Spleen (tissue), 11 donors: ENCODE results near the gene PARVB. TPM values are rescaled to one million over a fixed set of nuclear protein-coding genes. Genes with fewer than 3 reads are reported as not detected.

ENCODE experiments used
- DNase-seq: peaks from one replicate; pipeline ENCODE4 v3.0.0-alpha.2; 2020
- H3K27ac ChIP-seq, 8 donors: fragments of 200-600 bp; sonication (generic) in 7 of 8; 1 replicate in 4 of 8; 2 replicates in 4 of 8; pipeline versions ENCODE4 v1.5.0 to v1.8.0; 2016 to 2021; ENCODE audit warnings: inconsistent platforms in 4 of 8, mild to moderate bottlenecking in 4 of 8, moderate library complexity in 1 of 8
- H3K27me3 ChIP-seq, 7 donors: fragments of 200-600 bp; sonication (generic) in 6 of 7; replicated peaks in 1 of 7; 1 replicate in 4 of 7; 2 replicates in 3 of 7; pipeline versions ENCODE4 v1.5.0 to v1.8.0; 2016 to 2021; ENCODE audit warnings: inconsistent platforms in 3 of 7, mild to moderate bottlenecking in 1 of 7
- H3K36me3 ChIP-seq, 6 donors: fragments of 200-600 bp; sonication (generic) in 5 of 6; 1 replicate in 4 of 6; 2 replicates in 2 of 6; pipeline versions ENCODE4 v1.5.0 to v1.8.0; 2016 to 2021; ENCODE audit warnings: inconsistent platforms in 2 of 6
- H3K4me1 ChIP-seq, 6 donors: fragments of 200-600 bp; sonication (generic) in 5 of 6; 1 replicate in 3 of 6; 2 replicates in 3 of 6; pipeline versions ENCODE4 v1.5.0 to v1.8.0; 2016 to 2021; ENCODE audit warnings: inconsistent platforms in 3 of 6
- H3K4me3 ChIP-seq, 8 donors: fragments of 200-600 bp; sonication (generic) in 7 of 8; 1 replicate in 4 of 8; 2 replicates in 4 of 8; pipeline versions ENCODE4 v1.5.0 to v1.8.0; 2016 to 2021; ENCODE audit warnings: inconsistent platforms in 4 of 8, mild to moderate bottlenecking in 4 of 8, moderate library complexity in 2 of 8
- H3K9me3 ChIP-seq, 8 donors: fragments of 200-600 bp; sonication (generic) in 7 of 8; 1 replicate in 4 of 8; 2 replicates in 4 of 8; pipeline versions ENCODE4 v1.5.0 to v1.8.0; 2016 to 2021; ENCODE audit warnings: inconsistent platforms in 4 of 8
- POLR2A ChIP-seq, 3 donors: fragments of 450-650 bp; IDR thresholded peaks; one replicate each; pipeline ENCODE4 v1.5.1; 2017; ENCODE audit warnings: antibody characterized with exemption in 3 of 3, mild to moderate bottlenecking in 1 of 3
- POLR2AphosphoS5 ChIP-seq, 3 donors: sonication (generic); formaldehyde crosslinking; IDR thresholded peaks; one replicate each; pipeline ENCODE4 v1.5.1; 2017; ENCODE audit warnings: antibody characterized with exemption in 3 of 3
- WGBS, 5 donors: extraction: QIAGEN DNeasy Blood & Tissue Kit in 3 of 5; methylation state at CpG; one replicate each; pipeline versions ENCODE4 v1.1.5 to v1.1.7; 2013 to 2018; 5-methylcytosine and 5-hydroxymethylcytosine counted together
- intact Hi-C: fragments of 100-400 bp; cut with DNase I; formaldehyde crosslinking; loops from one replicate; pipeline ENCODE4 v1.15.0; 2023; ENCODE audit warnings: low total_unique reads
- polyA plus RNA-seq, 3 donors: library from polyadenylated mRNA; stranded (reverse); fragments of 200-250 nt; gene quantifications; one replicate each; pipeline ENCODE4 v1.2.1, GENCODE V29; 2013
- total RNA-seq, 7 donors: library from RNA; depleted of rRNA in 3 of 7; stranded (reverse); fragments of >200 nt in 3 of 7; fragmentation: NEBNext Ultra II Directional in 4 of 7; extraction: Animal tissue kit (Norgen Biotek cat#: 25700) in 4 of 7; gene quantifications; one replicate each; pipeline versions ENCODE4 v1.1.0 to v1.2.1, GENCODE V29; 2016 to 2021
- TF ChIP-seq, protein P1 (sequence below), 11 experiments: fragments of 200-600 bp in 7 of 11; fragments of 450-650 bp in 4 of 11; sonication (generic) in 4 of 11; IDR thresholded peaks in 8 of 11; conservative IDR thresholded peaks in 3 of 11; 1 replicate in 7 of 11; 2 replicates in 4 of 11; pipeline versions ENCODE4 v1.4.0 to v1.8.0; 2016 to 2021; ENCODE audit warnings: antibody characterized with exemption in 11 of 11, inconsistent platforms in 4 of 11, mild to moderate bottlenecking in 1 of 11
- donor health status: healthy with polysubstance abuse.
- donor health status: DM: no; HTN: no; CAD: no; lungs with moderate emphysema.
- donor health status: DM: no; HTN: no; CAD: no.
- donor health status: Bipolar disorder and iron deficiency.
- donor health status: healthy.
- donor health status: DM: no; HTN: no; CAD: no.
- donor health status: DM: yes; HTN: yes; CAD: no.

The PARVB gene
- total and polyA plus RNA-seq, 10 donors, result 24.0 to 61.9 (median 46.5) TPM

DNA sequence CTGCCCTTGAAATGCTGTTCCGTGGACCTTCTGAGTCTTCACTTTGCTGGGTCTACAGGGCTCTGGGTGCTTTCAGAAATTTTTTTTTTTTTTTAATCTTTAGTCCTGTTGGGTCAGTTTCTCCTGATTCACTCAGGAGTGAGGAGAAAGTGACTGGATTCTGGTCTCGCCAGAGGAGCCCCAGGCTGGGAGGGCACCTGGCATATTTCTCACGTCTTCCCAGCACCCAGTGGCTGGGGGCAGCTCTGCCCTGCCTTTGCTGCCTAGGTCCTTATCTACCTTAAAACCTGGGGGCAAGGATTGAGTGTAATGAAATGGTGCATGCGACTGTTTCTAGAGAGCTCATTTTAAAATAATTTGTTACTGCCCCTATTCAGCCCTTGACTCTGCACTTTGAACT lies 45.5 kb upstream of the PARVB start:
- Histone ChIP-seq H3K27ac (no peak overlapping the region), H3K27me3 (no peaks in the 10 kb centered on the region), H3K4me1 (no peaks in the 10 kb centered on the region), H3K4me3 (no peak overlapping the region), H3K9me3 (no peaks in the 10 kb centered on the region), H3K36me3 (peaks cover 8 to 100% (median 92%) of the 10 kb centered on the region in 6 donors)
- WGBS, 5 donors, result 93 to 96% (median 93%) methylated on average over 4 of the region's 4 CpGs
- intact Hi-C loops, result no loop called here
- TF ChIP-seq POLR2A (IDR thresholded peaks at IDR 0.05) (no peak), POLR2AphosphoS5 (IDR thresholded peaks at IDR 0.05) (no peak)
- TF ChIP-seq, protein P1, sequence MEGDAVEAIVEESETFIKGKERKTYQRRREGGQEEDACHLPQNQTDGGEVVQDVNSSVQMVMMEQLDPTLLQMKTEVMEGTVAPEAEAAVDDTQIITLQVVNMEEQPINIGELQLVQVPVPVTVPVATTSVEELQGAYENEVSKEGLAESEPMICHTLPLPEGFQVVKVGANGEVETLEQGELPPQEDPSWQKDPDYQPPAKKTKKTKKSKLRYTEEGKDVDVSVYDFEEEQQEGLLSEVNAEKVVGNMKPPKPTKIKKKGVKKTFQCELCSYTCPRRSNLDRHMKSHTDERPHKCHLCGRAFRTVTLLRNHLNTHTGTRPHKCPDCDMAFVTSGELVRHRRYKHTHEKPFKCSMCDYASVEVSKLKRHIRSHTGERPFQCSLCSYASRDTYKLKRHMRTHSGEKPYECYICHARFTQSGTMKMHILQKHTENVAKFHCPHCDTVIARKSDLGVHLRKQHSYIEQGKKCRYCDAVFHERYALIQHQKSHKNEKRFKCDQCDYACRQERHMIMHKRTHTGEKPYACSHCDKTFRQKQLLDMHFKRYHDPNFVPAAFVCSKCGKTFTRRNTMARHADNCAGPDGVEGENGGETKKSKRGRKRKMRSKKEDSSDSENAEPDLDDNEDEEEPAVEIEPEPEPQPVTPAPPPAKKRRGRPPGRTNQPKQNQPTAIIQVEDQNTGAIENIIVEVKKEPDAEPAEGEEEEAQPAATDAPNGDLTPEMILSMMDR (IDR thresholded peaks at IDR 0.05 in 8 of 11, conservative IDR thresholded peaks at IDR 0.05 in 3 of 11), result no peak
- peak; percentile 37 for DNase-seq

DNA sequence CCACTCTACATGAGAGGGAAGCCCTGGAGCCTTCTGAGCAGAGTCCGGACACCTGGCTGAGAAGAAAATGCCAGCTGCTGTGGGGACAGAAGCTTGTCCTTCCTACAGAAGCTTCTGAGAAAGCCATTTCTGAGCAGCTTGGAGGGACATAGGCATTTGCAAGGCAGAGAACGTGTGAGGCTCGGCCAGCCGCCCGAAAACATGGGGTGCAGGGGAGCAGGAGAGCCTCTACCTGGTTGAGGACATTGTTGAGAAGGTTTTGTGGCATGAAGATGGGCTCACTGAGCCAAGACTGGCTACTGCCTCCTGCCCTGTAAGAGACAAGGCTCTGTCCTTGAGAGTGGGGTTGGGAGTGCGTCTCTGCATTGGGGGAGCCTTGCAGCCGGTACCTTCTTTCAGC lies 43.5 kb upstream of the PARVB start:
- Histone ChIP-seq H3K27ac (no peak overlapping the region), H3K4me1 (no peaks in the 10 kb centered on the region), H3K9me3 (no peaks in the 10 kb centered on the region), H3K36me3 (peaks cover 5 to 100% (median 92%) of the 10 kb centered on the region in 6 donors), H3K27me3 (no peaks in the 10 kb centered on the region), H3K4me3 (no peak overlapping the region)
- intact Hi-C loops, result no loop called here
- DNase-seq, result no peak
- 91 to 99% (median 96%) methylated on average over 7 of the region's 7 CpGs for WGBS, 5 donors
- TF ChIP-seq, protein P1 (IDR thresholded peaks at IDR 0.05 in 8 of 11, conservative IDR thresholded peaks at IDR 0.05 in 3 of 11), result no peak
- TF ChIP-seq POLR2A (IDR thresholded peaks at IDR 0.05), result no peak
- TF ChIP-seq POLR2AphosphoS5 (IDR thresholded peaks at IDR 0.05), result no peak

GRCh38 chr22:43980996-43981395 lies 43.1 kb upstream of the PARVB start:
- H3K27me3 ChIP-seq, result no peaks in the 10 kb centered on the region
- peaks cover 3 to 100% (median 92%) of the 10 kb centered on the region in 6 donors for H3K36me3 ChIP-seq
- no peaks in the 10 kb centered on the region for H3K4me1 ChIP-seq
- H3K27ac ChIP-seq, result no peak overlapping the region
- no peak for DNase-seq
- whole genome bisulfite sequencing, 5 donors, result 96 to 99% (median 97%) methylated on average over 17 of the region's 17 CpGs
- intact Hi-C loops, result no loop called here
- H3K9me3 ChIP-seq, result no peaks in the 10 kb centered on the region
- no peak overlapping the region for H3K4me3 ChIP-seq
- TF ChIP-seq POLR2AphosphoS5 (IDR thresholded peaks at IDR 0.05) (no peak), POLR2A (IDR thresholded peaks at IDR 0.05) (no peak)
- TF ChIP-seq, protein P1 (IDR thresholded peaks at IDR 0.05 in 8 of 11, conservative IDR thresholded peaks at IDR 0.05 in 3 of 11), result no peak

DNA sequence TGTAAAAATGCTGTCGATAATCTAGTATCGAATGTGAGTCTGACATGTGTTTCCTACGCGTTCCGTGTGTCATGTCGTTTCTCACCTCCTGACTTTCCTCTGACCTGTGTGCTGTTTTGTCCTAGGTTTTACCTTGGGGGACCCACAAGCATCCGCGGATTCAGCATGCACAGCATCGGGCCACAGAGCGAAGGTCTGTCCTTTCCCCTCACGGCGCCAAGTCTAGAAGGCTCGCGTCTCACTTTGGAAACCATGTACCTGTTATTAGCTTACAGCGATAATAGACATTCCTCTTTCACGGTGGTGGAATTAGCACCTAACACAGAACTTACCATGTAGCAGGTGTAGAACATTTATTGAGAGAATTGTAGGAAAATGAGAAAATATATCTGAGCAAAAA lies 40.3 kb upstream of the PARVB start:
- H3K4me1 ChIP-seq, result no peaks in the 10 kb centered on the region
- no peak overlapping the region for H3K27ac ChIP-seq
- H3K4me3 ChIP-seq, result no peak overlapping the region
- TF ChIP-seq, protein P1 (IDR thresholded peaks at IDR 0.05 in 8 of 11, conservative IDR thresholded peaks at IDR 0.05 in 3 of 11), result no peak
- no peak for TF ChIP-seq POLR2AphosphoS5 (IDR thresholded peaks at IDR 0.05)
- no peak for TF ChIP-seq POLR2A (IDR thresholded peaks at IDR 0.05)
- no peaks in the 10 kb centered on the region for H3K27me3 ChIP-seq
- no peaks in the 10 kb centered on the region for H3K9me3 ChIP-seq
- intact Hi-C loops, result no loop called here
- peaks cover 0 to 100% (median 89%) of the 10 kb centered on the region in 6 donors for H3K36me3 ChIP-seq
- DNase-seq, result no peak
- WGBS, 5 donors, result 94 to 98% (median 97%) methylated on average over 16 of the region's 16 CpGs
